Activated CD8-positive, alpha-beta memory T cell treated with anti-CD3 and anti-CD28 coated beads for 4 hours (primary cell): ENCODE measurements around the gene KRTAP12-1.
"Not testable (repeated sequence)": the region's sequence is repeated elsewhere in the genome, so short reads cannot be mapped to it uniquely, and the experiment has no call there.

Experiments
- DNase-seq, 2 donors: peaks; one replicate each; pipeline ENCODE4 v3.0.0-alpha.2; 2020; ENCODE audit warnings: low read depth in 2 of 2

KRTAP12-1 gene

GRCh38 chr21:44697811-44698734 is 16.1 kb upstream of the KRTAP12-1 start:
- no peak for DNase-seq

GRCh38 chr21:44697172-44697810 is 15.3 kb upstream of the KRTAP12-1 start, which contains the start of gene KRTAP10-12:
Gene KRTAP10-12, plus strand, starts transcription at chr21:44697172. Its CDS starts 30 bp downstream, at chr21:44697202.
- not testable (repeated sequence) for DNase-seq

DNA sequence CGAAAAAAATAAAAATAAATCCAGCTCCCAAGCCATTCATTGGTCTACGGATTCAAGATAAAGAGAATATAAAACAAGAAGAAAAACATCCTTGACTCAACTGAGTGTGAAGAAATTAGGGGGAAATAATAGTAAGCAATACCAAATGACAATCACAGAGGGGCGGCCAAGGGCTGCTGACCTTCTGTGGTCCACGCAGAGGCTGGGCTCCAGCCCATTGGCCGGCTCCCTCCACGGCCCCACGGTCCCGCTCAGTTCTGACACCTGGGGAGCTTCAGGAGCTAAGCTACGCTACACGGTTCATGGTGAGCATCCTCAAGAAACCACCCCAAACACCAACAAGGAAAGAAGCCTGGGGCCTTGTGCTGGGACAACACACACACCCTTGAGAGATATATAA is 14.6 kb upstream of the KRTAP12-1 start:
- DNase-seq, result no peak

DNA sequence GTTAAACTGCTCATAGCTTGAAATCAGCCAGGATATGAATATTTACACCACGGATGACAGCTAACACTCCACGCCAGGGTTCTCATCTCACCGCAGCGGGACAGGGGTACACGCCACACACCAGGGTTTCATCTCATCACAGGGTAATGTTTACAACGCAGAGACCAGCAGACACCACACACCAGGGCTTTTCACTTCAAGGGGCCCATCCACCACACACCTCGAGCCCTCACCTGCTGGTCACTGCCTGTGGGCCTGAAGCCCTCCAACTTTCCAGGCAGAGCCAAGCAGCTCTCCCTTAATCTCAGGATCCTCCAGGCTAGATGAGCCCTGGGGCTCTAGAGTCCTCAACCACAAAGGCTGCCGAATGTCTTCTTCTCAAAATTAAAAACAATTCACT is 13.7 kb upstream of the KRTAP12-1 start:
- no peak for DNase-seq

DNA sequence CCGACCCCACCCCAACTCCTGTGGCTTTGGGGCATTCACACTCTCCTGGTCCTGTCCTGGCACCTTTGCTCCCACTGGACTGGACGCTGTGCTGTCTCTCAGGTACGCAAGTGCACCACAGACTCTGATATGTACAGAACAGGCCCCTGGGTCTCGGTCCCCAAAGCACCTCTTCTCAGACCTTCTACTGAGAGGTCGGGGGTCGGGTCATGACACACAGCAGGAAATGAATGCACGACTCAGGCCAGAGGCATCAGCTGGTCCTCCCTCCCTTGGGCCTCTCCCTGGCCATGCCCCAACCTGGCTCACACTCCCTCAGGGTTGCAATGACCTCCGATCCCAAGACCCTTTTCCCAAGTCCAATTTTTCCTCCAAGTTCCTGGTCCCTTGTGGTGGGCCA is 13.2 kb upstream of the KRTAP12-1 start:
- no peak for DNase-seq

DNA sequence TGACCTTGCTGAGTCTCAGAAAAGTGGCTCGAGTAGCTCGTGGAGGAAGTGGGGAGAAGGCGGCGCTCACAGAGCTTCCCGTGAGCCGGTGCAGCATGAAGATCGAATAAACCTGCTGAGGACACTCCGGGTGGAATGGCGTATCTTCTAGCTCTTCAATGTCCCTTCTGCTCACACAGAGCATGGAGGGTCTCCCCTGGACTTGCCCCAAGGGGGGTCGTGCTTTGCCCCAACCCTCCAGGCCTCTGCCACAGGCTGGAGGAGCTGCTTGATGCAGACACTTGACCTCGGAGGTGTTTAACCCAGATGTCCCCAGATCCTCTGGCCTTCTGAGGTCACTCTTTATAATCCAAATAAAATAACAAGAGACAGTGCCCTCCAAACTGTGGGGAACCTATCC is 12.8 kb upstream of the KRTAP12-1 start:
- no peak for DNase-seq

DNA sequence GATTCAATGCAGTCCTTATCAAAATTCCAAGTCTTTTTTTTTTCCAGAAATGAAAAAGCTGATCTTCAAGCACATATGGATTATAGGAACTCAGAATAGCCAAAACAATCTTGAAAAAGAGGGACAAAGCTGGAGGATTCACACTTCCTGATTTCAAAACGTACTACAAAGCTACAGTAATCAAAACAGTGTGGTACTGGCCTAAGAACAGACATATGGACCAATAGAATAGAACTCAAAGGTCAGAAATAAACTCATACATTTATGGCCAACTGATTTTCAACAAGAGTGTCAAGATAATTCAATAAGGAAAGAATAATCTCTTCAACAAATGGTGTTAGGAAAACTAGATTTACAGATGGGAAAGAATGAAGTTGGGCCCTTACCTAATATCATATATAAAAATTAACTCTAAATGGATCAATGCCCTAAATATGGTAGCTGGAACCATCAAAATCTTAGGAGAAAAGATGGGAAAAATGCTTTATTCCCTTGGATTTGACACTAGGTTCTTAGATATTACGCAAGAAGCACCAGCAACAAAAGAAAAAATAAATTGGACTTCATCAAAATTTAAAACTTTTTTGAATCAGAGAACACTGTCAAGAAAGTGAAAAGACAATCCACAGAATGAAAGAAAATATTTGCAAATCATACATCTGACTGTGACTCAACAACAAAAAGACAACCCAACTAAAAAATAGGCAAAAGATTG is 11.0 kb upstream of the KRTAP12-1 start:
- no peak for DNase-seq

- DNase-seq, result no peak
Measured at GRCh38 chr21:44691686-44692085, 9.7 kb upstream of the KRTAP12-1 start.

DNA sequence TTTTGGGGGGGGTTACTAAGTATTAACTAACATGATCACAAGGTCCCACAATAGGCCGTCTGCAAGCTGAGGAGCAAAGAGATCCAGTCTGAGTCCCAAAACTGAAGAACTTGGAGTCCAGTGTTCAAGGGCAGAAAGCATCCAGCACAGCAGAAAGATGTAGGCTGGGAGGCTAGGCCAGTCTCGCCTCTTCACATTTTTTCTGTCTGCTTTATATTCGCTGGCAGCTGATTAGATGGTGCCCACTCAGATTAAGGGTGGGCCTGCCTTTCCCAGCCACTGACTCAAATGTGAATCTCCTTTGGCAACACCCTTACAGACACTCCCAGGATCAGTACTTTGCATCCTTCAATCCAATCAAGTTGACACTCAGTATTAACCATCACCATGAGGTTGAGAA is 7.8 kb upstream of the KRTAP12-1 start:
- DNase-seq, result not testable (repeated sequence)

- no peak for DNase-seq
Measured at GRCh38 chr21:44687671-44688070, 5.7 kb upstream of the KRTAP12-1 start.

DNA sequence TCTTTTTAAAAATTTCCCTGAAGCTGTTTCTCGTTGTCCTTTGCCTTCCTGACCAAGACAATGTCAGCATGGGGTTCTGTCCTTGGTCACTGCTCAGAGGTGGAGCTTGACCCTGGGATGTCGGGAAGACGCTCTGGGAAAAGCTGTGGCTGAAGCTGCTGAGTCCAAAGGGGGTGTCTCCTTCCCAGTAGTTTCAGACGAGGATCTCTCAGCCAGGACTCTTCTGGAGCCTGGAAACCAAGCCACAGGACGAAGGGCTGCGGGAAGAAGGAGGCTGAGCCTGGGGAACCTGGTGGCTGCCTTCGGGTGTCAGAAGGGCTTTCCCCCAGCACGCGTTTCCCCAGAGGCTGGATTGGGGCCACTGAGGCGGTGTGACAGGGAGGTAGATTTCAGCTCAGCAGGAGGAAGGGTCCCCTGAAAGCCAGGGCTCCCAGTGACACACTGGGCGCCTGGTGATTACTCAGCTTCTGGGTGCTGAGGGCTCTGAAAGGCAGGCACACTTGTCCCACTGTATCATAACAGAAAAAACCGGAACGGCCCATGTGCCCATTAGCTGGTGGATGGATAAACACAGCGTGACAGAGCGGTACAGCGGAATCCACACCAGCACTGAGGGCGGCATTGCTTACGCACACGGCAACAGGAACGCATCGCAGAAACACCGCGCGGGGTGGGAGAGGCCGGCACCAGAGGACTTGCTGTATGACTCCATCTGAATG is 5.0 kb upstream of the KRTAP12-1 start:
- DNase-seq, result no peak

DNA sequence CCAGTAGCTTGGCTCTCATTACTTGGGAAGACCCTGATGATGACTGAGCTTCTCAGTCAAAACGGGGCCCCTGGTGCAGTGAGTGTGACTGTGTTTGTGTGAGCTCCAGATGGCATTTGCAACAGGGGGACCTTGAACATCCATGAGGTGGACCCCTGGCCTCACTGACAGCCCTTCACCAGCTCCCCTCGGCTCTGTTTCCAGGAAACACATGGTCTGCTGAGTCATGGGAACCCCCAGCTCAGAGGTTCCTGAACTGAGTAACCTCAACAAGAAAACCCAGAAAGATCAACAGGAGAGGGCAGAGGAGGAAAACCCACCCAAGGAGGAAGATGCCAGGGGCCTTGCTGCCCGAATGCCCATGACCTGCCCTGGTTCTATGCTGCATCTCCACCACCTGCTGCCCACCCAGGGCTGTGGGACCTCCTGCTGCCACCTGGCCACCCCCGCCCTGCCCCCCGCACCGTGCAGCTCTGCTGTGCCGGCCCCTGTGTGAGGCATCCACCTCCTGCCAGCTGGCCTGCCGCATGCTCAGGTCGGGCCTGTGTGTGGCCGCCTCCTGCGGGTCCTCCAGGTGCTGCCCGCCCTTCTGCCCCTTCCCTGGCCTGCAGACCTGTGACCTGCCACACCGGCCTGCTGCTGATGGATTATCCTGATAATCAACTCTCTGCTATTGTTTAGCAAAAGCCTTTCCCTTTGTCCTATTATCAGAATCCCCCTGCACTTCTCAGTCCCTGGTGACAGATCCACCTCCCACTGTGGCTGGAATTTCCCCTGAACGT is 4.2 kb upstream of the KRTAP12-1 start:
- no peak for DNase-seq

GRCh38 chr21:44685050-44685449 is 3.1 kb upstream of the KRTAP12-1 start:
- not testable (repeated sequence) for DNase-seq

- DNase-seq, result no peak
Measured at GRCh38 chr21:44684483-44684882, 2.5 kb upstream of the KRTAP12-1 start.

DNA sequence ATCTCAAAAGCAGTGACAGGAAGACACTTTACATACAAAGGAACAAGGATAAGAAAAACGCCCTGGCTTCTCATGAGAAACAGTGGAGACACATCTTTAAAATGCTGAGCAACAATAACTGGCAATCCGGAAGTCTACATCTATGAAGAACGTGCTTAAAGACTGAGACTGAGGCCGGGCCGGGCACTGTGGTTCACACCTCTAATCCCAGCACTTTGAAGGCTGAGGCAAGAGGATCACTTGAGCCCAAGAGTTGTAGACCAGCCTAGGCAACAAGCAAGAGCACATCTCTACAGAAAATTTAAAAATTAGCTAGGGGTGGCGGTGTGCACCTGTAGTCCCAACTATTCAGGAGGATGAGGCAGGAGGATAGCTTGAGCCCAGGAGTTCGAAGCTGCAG is 2.1 kb upstream of the KRTAP12-1 start:
- DNase-seq, result no peak

GRCh38 chr21:44682580-44683151 is 703 bp upstream of the KRTAP12-1 start:
- no peak for DNase-seq

GRCh38 chr21:44681152-44681551 is 811 bp downstream of the KRTAP12-1 start:
- no peak for DNase-seq

DNA sequence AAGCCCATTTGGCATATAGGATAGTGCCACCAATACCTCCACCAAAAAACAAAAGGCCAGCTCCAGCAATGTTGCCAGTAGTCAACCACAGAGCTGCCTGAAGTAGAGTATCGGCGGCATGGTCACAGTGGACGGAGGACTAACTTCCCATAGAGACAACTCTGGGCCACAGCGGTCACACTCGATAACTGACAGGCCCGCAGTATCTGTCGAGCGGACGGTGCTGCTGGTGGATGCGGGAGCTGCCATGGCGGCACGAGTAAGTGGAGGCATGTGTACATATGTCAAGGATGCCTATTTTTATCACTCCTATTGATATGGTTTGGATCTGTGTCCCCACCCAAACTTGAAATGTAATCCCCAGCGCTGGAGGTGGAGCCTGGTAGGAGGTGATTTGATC is 4.1 kb downstream of the KRTAP12-1 start:
- no peak for DNase-seq

DNA sequence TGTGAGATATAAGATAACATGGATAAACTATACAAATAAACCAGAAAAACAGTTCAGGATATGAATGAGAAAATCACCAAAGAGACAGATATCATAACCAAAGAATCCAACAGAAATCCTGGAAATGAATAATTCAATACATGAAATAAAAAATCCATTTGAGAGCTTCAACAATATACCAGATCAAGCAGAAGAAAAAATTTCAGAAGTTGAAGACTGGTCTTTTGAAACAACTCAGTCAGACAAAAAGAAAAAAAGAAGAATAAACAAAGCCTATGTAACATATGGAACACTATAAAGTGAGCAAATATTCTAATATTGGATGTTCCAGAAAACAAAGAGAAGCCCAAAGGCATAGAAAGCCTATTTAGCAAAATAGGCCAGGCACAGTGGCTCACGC is 10.1 kb downstream of the KRTAP12-1 start:
- DNase-seq, result no peak

- no peak for DNase-seq
Measured at GRCh38 chr21:44670642-44671432, 11.1 kb downstream of the KRTAP12-1 start.
